ENCODE data around the gene ASCL3.
"Not testable (repeated sequence)": the region's sequence is repeated elsewhere in the genome, so short reads cannot be mapped to it uniquely, and the experiment has no call there.

ASCL3 gene

GRCh38 chr11:8942518-8943066, at the start of gene ASCL3:
Gene ASCL3 (minus strand): TSS chr11:8943016. CDS start chr11:8938161, 4,855 bp downstream.
- DNase-seq: no peak

GRCh38 chr11:8989453-8989852, 46.6 kb upstream of the ASCL3 start:
- DNase-seq: no peak

- DNase-seq: no peak
Observed at GRCh38 chr11:8988329-8989234, 45.8 kb upstream of the ASCL3 start.

- no peak for DNase-seq
Observed at GRCh38 chr11:8987446-8987845, 44.6 kb upstream of the ASCL3 start.

- DNase-seq: not testable (repeated sequence)
Observed at GRCh38 chr11:8986772-8987171, 44.0 kb upstream of the ASCL3 start.

- DNase-seq: no peak
Observed at GRCh38 chr11:8985462-8985861, 42.6 kb upstream of the ASCL3 start.

- DNase-seq: no peak
Observed at GRCh38 chr11:8983552-8983951, 40.7 kb upstream of the ASCL3 start.

- DNase-seq: no peak
Observed at GRCh38 chr11:8980485-8980884, 37.7 kb upstream of the ASCL3 start.

- DNase-seq: not testable (repeated sequence)
Observed at GRCh38 chr11:8979365-8979764, 36.5 kb upstream of the ASCL3 start.

GRCh38 chr11:8973121-8973520, 30.3 kb upstream of the ASCL3 start:
- no peak for DNase-seq

- DNase-seq: no peak
Observed at GRCh38 chr11:8971924-8972316, 29.1 kb upstream of the ASCL3 start.

- DNase-seq: no peak
Observed at GRCh38 chr11:8971196-8971923, 28.5 kb upstream of the ASCL3 start.

- no peak for DNase-seq
Observed at GRCh38 chr11:8967184-8967583, 24.4 kb upstream of the ASCL3 start.

GRCh38 chr11:8964324-8965320, 21.8 kb upstream of the ASCL3 start, which contains the start of gene TMEM9B:
Gene TMEM9B (minus strand): TSS chr11:8964442. CDS start chr11:8964313, 129 bp downstream.
- peak; percentile 71 to 75 for DNase-seq

GRCh38 chr11:8963569-8964323, 20.9 kb upstream of the ASCL3 start:
- DNase-seq: peak; percentile 62 to 64

GRCh38 chr11:8962841-8963240, 20.0 kb upstream of the ASCL3 start:
- DNase-seq: no peak

- no peak for DNase-seq
Observed at GRCh38 chr11:8961401-8961800, 18.6 kb upstream of the ASCL3 start.

GRCh38 chr11:8959546-8960166, 16.8 kb upstream of the ASCL3 start:
- DNase-seq: no peak

- DNase-seq: no peak
Observed at GRCh38 chr11:8956860-8957259, 14.0 kb upstream of the ASCL3 start.

- DNase-seq: no peak
Observed at GRCh38 chr11:8948886-8949285, 6.1 kb upstream of the ASCL3 start.
